ENCODE data around the gene PHF1.

GRCh38 chr6:33410711-33411631 lies at the start of gene PHF1:
- TF ChIP-seq CTCF (IDR thresholded peaks at IDR 0.05; ENCODE audit: insufficient read depth, low read length) = no peak
- TF ChIP-seq REST (IDR thresholded peaks at IDR 0.05; ENCODE audit: insufficient replicate concordance, low read depth) = no peak
- no peak for TF ChIP-seq SPI1 (IDR thresholded peaks at IDR 0.05; ENCODE audit: borderline replicate concordance, low read depth)
- TF ChIP-seq POLR2AphosphoS5 (IDR thresholded peaks at IDR 0.05; ENCODE audit: low read depth) = no peak
